Ramos (cell line): ENCODE results near the gene SLC48A1.
"Not testable (repeated sequence)": the region's sequence is repeated elsewhere in the genome, so short reads cannot be mapped to it uniquely, and the experiment has no call there.

Source experiments
- in situ Hi-C: fragments of 300-500 bp; cut with MboI; formaldehyde crosslinking; loops from one replicate; pipeline ENCODE4 v1.14.3; 2022; ENCODE audit warnings: low sequenced_read_pairs; ENCODE audit not compliant: unreplicated experiment

SLC48A1 gene

GRCh38 chr12:47802312-47802711, 29.3 kb downstream of the SLC48A1 start:
- in situ Hi-C loops, result no loop called here

GRCh38 chr12:47803191-47803875, 30.3 kb downstream of the SLC48A1 start:
- in situ Hi-C loops, result no loop called here

- in situ Hi-C loops, result no loop called here
Observed at GRCh38 chr12:47804171-47804570, 31.1 kb downstream of the SLC48A1 start.

GRCh38 chr12:47805417-47805816, 32.4 kb downstream of the SLC48A1 start:
- in situ Hi-C loops, result no loop called here

- in situ Hi-C loops, result no loop called here
Observed at GRCh38 chr12:47807338-47807737, 34.3 kb downstream of the SLC48A1 start.

GRCh38 chr12:47808050-47808449, 35.0 kb downstream of the SLC48A1 start:
- in situ Hi-C loops, result no loop called here

- in situ Hi-C loops, result no loop called here
Observed at GRCh38 chr12:47808574-47809365, 35.7 kb downstream of the SLC48A1 start.

- in situ Hi-C loops, result not testable (repeated sequence)
Observed at GRCh38 chr12:47809518-47809917, 36.5 kb downstream of the SLC48A1 start.

GRCh38 chr12:47811072-47811396, 38.0 kb downstream of the SLC48A1 start:
- in situ Hi-C loops, result no loop called here

- in situ Hi-C loops, result no loop called here
Observed at GRCh38 chr12:47811581-47812484, 38.8 kb downstream of the SLC48A1 start.

- in situ Hi-C loops, result no loop called here
Observed at GRCh38 chr12:47812797-47813510, 39.9 kb downstream of the SLC48A1 start.

GRCh38 chr12:47813511-47814196, 40.6 kb downstream of the SLC48A1 start:
- in situ Hi-C loops, result no loop called here

- in situ Hi-C loops, result no loop called here
Observed at GRCh38 chr12:47814539-47815170, 41.6 kb downstream of the SLC48A1 start.

- in situ Hi-C loops, result not testable (repeated sequence)
Observed at GRCh38 chr12:47815447-47815846, 42.4 kb downstream of the SLC48A1 start.

GRCh38 chr12:47816403-47817271, 43.6 kb downstream of the SLC48A1 start:
- in situ Hi-C loops, result no loop called here

GRCh38 chr12:47817272-47818006, 44.4 kb downstream of the SLC48A1 start:
- in situ Hi-C loops, result no loop called here

- in situ Hi-C loops, result no loop called here
Observed at GRCh38 chr12:47818007-47818376, 45.0 kb downstream of the SLC48A1 start.
